KOPT-K1 (cell line): ENCODE measurements around the gene COPRS.

Experiments used
- H3K27ac ChIP-seq: fragments of 200-600 bp; sonication (generic); 2 replicates; pipeline ENCODE4 v1.5.1; 2016; ENCODE audit warnings: antibody characterized with exemption, mild to moderate bottlenecking, low read depth, low read length; ENCODE audit not compliant: poor library complexity, severe bottlenecking
- H3K36me3 ChIP-seq: fragments of 200-600 bp; sonication (generic); 2 replicates; pipeline ENCODE4 v1.5.1; 2017; ENCODE audit warnings: antibody characterized with exemption, mild to moderate bottlenecking, low read length, moderate library complexity; ENCODE audit not compliant: insufficient read depth
- H3K9me3 ChIP-seq: fragments of 200-600 bp; sonication (generic); 2 replicates; pipeline ENCODE4 v1.5.1; 2017; ENCODE audit warnings: antibody characterized with exemption, low read length, mild to moderate bottlenecking; ENCODE audit not compliant: insufficient read depth, poor library complexity, severe bottlenecking

COPRS gene

GRCh38 chr17:31858642-31859486, at the start of gene COPRS:
TSS of gene COPRS (minus strand) at chr17:31859244. CDS start at chr17:31859199, 45 bp downstream.
- Histone ChIP-seq H3K27ac (peak within 1 kb of the TSS; percentile 39), H3K9me3 (no peaks in the 10 kb centered on the region), H3K36me3 (peaks cover 33% of the 10 kb centered on the region)

GRCh38 chr17:31908386-31908785, 49.3 kb upstream of the COPRS start:
- Histone ChIP-seq H3K36me3 (no peaks in the 10 kb centered on the region), H3K9me3 (no peaks in the 10 kb centered on the region), H3K27ac (no peak overlapping the region)

GRCh38 chr17:31907342-31907962, 48.4 kb upstream of the COPRS start:
- Histone ChIP-seq H3K36me3 (no peaks in the 10 kb centered on the region), H3K27ac (no peak overlapping the region), H3K9me3 (no peaks in the 10 kb centered on the region)

- H3K27ac ChIP-seq = no peak overlapping the region
- H3K36me3 ChIP-seq = peaks cover 15% of the 10 kb centered on the region
- H3K9me3 ChIP-seq = no peaks in the 10 kb centered on the region
These were observed 44.4 kb upstream of the COPRS start for GRCh38 chr17:31903401-31903800.

- peaks cover 22% of the 10 kb centered on the region for H3K36me3 ChIP-seq
- no peaks in the 10 kb centered on the region for H3K9me3 ChIP-seq
- H3K27ac ChIP-seq = no peak overlapping the region
These were observed 43.6 kb upstream of the COPRS start for GRCh38 chr17:31902693-31903092.

GRCh38 chr17:31900877-31901276, 41.8 kb upstream of the COPRS start:
- Histone ChIP-seq H3K36me3 (peaks cover 40% of the 10 kb centered on the region), H3K27ac (peak overlapping the region; percentile 73), H3K9me3 (no peaks in the 10 kb centered on the region)

- Histone ChIP-seq H3K36me3 (peaks cover 100% of the 10 kb centered on the region), H3K27ac (no peak overlapping the region), H3K9me3 (no peaks in the 10 kb centered on the region)
These were observed 29.1 kb upstream of the COPRS start for GRCh38 chr17:31888124-31888523.

GRCh38 chr17:31882571-31882970, 23.5 kb upstream of the COPRS start:
- peaks cover 99% of the 10 kb centered on the region for H3K36me3 ChIP-seq
- no peak overlapping the region for H3K27ac ChIP-seq

GRCh38 chr17:31880311-31880710, 21.3 kb upstream of the COPRS start:
- Histone ChIP-seq H3K9me3 (no peaks in the 10 kb centered on the region), H3K36me3 (peaks cover 99% of the 10 kb centered on the region), H3K27ac (no peak overlapping the region)

More at GRCh38 chr17:31882571-31882970, 23.5 kb upstream of the COPRS start:
- no peaks in the 10 kb centered on the region for H3K9me3 ChIP-seq

GRCh38 chr17:31878703-31879073, 19.6 kb upstream of the COPRS start:
- H3K27ac ChIP-seq = no peak overlapping the region
- H3K9me3 ChIP-seq = no peaks in the 10 kb centered on the region
- H3K36me3 ChIP-seq = peaks cover 99% of the 10 kb centered on the region

GRCh38 chr17:31877911-31878702, 19.1 kb upstream of the COPRS start:
- no peak overlapping the region for H3K27ac ChIP-seq
- H3K9me3 ChIP-seq = no peaks in the 10 kb centered on the region
- peaks cover 99% of the 10 kb centered on the region for H3K36me3 ChIP-seq

GRCh38 chr17:31877341-31877740, 18.3 kb upstream of the COPRS start:
- no peaks in the 10 kb centered on the region for H3K9me3 ChIP-seq
- peaks cover 100% of the 10 kb centered on the region for H3K36me3 ChIP-seq
- no peak overlapping the region for H3K27ac ChIP-seq

- Histone ChIP-seq H3K9me3 (no peaks in the 10 kb centered on the region), H3K27ac (no peak overlapping the region), H3K36me3 (peaks cover 100% of the 10 kb centered on the region)
These were observed 16.0 kb upstream of the COPRS start for GRCh38 chr17:31875081-31875480.

- Histone ChIP-seq H3K9me3 (no peaks in the 10 kb centered on the region), H3K36me3 (peaks cover 98% of the 10 kb centered on the region), H3K27ac (no peak overlapping the region)
These were observed 10.9 kb upstream of the COPRS start for GRCh38 chr17:31869797-31870568.
